K562 (cell line): ENCODE data around the gene DHRS3. TPM values are rescaled to one million over a fixed set of nuclear protein-coding genes. Genes with fewer than 3 reads are reported as not detected.

Source experiments
- ARID2 ChIP-seq: fragments of 450-650 bp; IDR thresholded peaks from 2 replicates; pipeline ENCODE4 v1.6.1; 2017; ENCODE audit warnings: antibody characterized with exemption, mild to moderate bottlenecking
- BACH1 ChIP-seq: fragments of 200-800 bp; sonication (Bioruptor generic); IDR thresholded peaks from 2 replicates; pipeline ENCODE4 v1.6.1; 2016; ENCODE audit warnings: missing genetic modification characterization, missing compliant biosample characterization
- CBX1 ChIP-seq: sonication (generic); IDR thresholded peaks from 2 replicates; pipeline ENCODE4 v1.6.1; 2016; ENCODE audit warnings: antibody characterized with exemption, low read depth, mild to moderate bottlenecking
- CEBPB ChIP-seq: fragments of 450-650 bp; IDR thresholded peaks from 2 replicates; pipeline ENCODE4 v1.6.1; 2016; ENCODE audit warnings: missing genetic modification characterization, missing compliant biosample characterization
- CXXC5 ChIP-seq: fragments of 250-450 bp; sonication (Bioruptor Pico); IDR thresholded peaks from 2 replicates; pipeline ENCODE4 v1.8.0; 2022; ENCODE audit warnings: inconsistent platforms, mild to moderate bottlenecking, moderate library complexity
- FOS ChIP-seq: IDR thresholded peaks from 3 replicates; pipeline ENCODE4 v1.6.1; 2011; ENCODE audit not compliant: insufficient read length; ENCODE audit errors: extremely low read depth
- FOXA3 ChIP-seq, 2 experiments: fragments of 450-650 bp in 1 of 2; sonication (generic) in 1 of 2; formaldehyde crosslinking; IDR thresholded peaks in 1 of 2; conservative IDR thresholded peaks in 1 of 2; 2 replicates each; pipeline versions ENCODE4 v1.4.0 to v1.8.0; 2020 to 2022; ENCODE audit warnings: mild to moderate bottlenecking in 2 of 2, missing genetic modification reagents in 1 of 2
- KAT7 ChIP-seq: sonication (generic); formaldehyde crosslinking; IDR thresholded peaks from 2 replicates; pipeline ENCODE4 v1.8.0; 2022; ENCODE audit warnings: missing genetic modification reagents, mild to moderate bottlenecking, borderline replicate concordance
- MIER1 ChIP-seq: fragments of 450-650 bp; IDR thresholded peaks from 2 replicates; pipeline ENCODE4 v1.6.1; 2016; ENCODE audit warnings: antibody characterized with exemption, mild to moderate bottlenecking, low read depth
- MLLT1 ChIP-seq, 2 experiments: fragments of 450-650 bp; IDR thresholded peaks; 2 replicates each; pipeline ENCODE4 v1.6.1; 2016
- MYC ChIP-seq, 2 experiments: fragments of 250-450 bp in 1 of 2; sonication (Bioruptor Pico) in 1 of 2; IDR thresholded peaks; 2 replicates each; pipeline versions ENCODE4 v1.5.1 to v1.6.1; 2012 to 2021; ENCODE audit warnings: low read depth in 2 of 2, borderline replicate concordance in 1 of 2, improper control_type of control experiment in 1 of 2, low read length in 1 of 2, mild to moderate bottlenecking in 1 of 2, moderate library complexity in 1 of 2
- PTRF ChIP-seq: fragments of 450-650 bp; IDR thresholded peaks from 2 replicates; pipeline ENCODE4 v1.6.1; 2016; ENCODE audit warnings: mild to moderate bottlenecking, missing genetic modification characterization, missing compliant biosample characterization
- RBM17 ChIP-seq: fragments of 200-400 bp; formaldehyde crosslinking; IDR thresholded peaks from 2 replicates; pipeline ENCODE4 v1.6.1; 2017; ENCODE audit warnings: low read depth, mild to moderate bottlenecking, low read length, borderline replicate concordance
- SMARCA5 ChIP-seq: fragments of 450-650 bp; IDR thresholded peaks from 2 replicates; pipeline ENCODE4 v1.6.1; 2016
- SRSF7 ChIP-seq: fragments of 200-400 bp; formaldehyde crosslinking; optimal IDR thresholded peaks from 2 replicates; pipeline ENCODE3; 2017; ENCODE audit warnings: mild to moderate bottlenecking, low read depth, low read length
- ZFP36 ChIP-seq: fragments of 150-350 bp; IDR thresholded peaks from 2 replicates; pipeline ENCODE4 v1.6.1; 2018; ENCODE audit warnings: low read length, low read depth; ENCODE audit not compliant: partially characterized antibody
- ZNF277 ChIP-seq: fragments of 250-450 bp; sonication (Bioruptor Pico); IDR thresholded peaks from 2 replicates; pipeline ENCODE4 v1.8.0; 2022; ENCODE audit warnings: inconsistent platforms, mild to moderate bottlenecking, moderate library complexity, borderline replicate concordance
- polyA plus RNA-seq, 8 experiments: library from polyadenylated mRNA; depleted of rRNA in 4 of 8; stranded (reverse) in 5 of 8; unstranded in 3 of 8; fragments of >200 nt; fragmentation: Nextera tagmentation in 2 of 8; fragmentation: Illumina TruSeq in 1 of 8; extraction: Ambion mirVana in 2 of 8; extraction: Trizol in 1 of 8; gene quantifications; 2 replicates each; pipeline versions ENCODE4 v1.2.1 to v1.2.3, GENCODE V29; 2011 to 2014; ENCODE audit warnings: inconsistent platforms in 1 of 8, missing spikeins in 1 of 8
- total RNA-seq, 7 experiments: library from RNA; depleted of rRNA in 6 of 7; stranded (reverse); fragments of >200 nt in 6 of 7; fragmentation: Illumina TruSeq in 2 of 7; extraction: Trizol in 2 of 7; gene quantifications; 2 replicates each; pipeline versions ENCODE4 v1.2.1 to v1.2.3, GENCODE V29; 2011 to 2021; ENCODE audit warnings: low replicate concordance in 1 of 7
- TF ChIP-seq, protein P1 (sequence below): sonication (generic); formaldehyde crosslinking; IDR thresholded peaks from 2 replicates; pipeline ENCODE4 v1.8.1; 2023; ENCODE audit warnings: mild to moderate bottlenecking, missing genetic modification reagents
- TF ChIP-seq, protein P2 (sequence below): fragments of 450-650 bp; IDR thresholded peaks from 2 replicates; pipeline ENCODE4 v1.6.1; 2018; ENCODE audit not compliant: partially characterized antibody

The DHRS3 gene
- total and polyA plus RNA-seq, 9 of the 15 experiments (the other 6 are each of a cell fraction or from before 2014, with no cell fraction given): 21.0 to 116 (median 58.7) TPM

DNA sequence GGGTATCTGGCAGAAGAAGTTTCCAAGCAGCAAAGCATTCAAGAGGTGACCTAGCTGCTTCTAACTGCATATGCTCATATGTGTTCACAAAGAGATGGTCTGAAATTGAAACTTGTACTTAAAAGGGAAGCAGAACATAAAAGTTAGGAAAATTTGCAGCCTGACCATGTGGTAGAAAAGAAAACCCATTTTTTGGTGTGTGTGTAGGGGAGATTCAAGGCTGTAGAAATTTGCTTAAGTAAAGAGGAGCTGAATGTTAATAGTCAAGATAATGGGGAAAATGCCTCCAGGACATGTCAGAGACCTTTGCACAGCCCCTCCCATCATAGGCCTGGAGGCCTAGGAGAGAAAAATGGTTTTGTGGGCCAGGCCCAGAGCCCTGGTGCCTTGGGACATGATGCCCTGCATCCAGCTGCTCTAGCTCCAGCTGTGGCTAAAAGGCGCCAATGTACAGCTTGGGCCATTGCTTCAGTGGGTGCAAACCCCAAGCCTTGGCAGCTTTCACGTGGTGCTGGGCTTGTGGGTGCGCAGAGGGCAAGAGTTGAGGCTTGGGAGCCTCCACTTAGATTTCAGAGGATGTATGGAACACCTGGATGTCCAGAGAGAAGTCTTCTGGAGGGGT, 54.9 kb downstream of the DHRS3 start (continued):
- TF ChIP-seq SRSF7 (no peak), SMARCA5 (no peak), CBX1 (no peak), FOS (no peak), ZFP36 (peak; percentile 42), CEBPB (no peak), RBM17 (no peak), MYC (IDR thresholded peaks at IDR 0.05; ENCODE audit: low read depth, low read length) (no peak), MYC (CRISPR knock-in tag; IDR thresholded peaks at IDR 0.05; ENCODE audit: borderline replicate concordance, low read depth) (no peak), MLLT1 (IDR thresholded peaks at IDR 0.05) (peak in 1 of 2 experiments; percentile 57; a peak in 1 of 4 replicates), PTRF (tag) (no peak), ZNF277 (no peak), KAT7 (CRISPR knock-in tag) (no peak), BACH1 (tag) (no peak), MIER1 (0 out of 2 replicates have a peak, but pooled peaks have one; percentile 27), CXXC5 (no peak), FOXA3 (CRISPR knock-in tag; conservative IDR thresholded peaks at IDR 0.05 in 1 of 2, IDR thresholded peaks at IDR 0.05 in 1 of 2) (no peak), ARID2 (no peak)
- TF ChIP-seq, protein P1, sequence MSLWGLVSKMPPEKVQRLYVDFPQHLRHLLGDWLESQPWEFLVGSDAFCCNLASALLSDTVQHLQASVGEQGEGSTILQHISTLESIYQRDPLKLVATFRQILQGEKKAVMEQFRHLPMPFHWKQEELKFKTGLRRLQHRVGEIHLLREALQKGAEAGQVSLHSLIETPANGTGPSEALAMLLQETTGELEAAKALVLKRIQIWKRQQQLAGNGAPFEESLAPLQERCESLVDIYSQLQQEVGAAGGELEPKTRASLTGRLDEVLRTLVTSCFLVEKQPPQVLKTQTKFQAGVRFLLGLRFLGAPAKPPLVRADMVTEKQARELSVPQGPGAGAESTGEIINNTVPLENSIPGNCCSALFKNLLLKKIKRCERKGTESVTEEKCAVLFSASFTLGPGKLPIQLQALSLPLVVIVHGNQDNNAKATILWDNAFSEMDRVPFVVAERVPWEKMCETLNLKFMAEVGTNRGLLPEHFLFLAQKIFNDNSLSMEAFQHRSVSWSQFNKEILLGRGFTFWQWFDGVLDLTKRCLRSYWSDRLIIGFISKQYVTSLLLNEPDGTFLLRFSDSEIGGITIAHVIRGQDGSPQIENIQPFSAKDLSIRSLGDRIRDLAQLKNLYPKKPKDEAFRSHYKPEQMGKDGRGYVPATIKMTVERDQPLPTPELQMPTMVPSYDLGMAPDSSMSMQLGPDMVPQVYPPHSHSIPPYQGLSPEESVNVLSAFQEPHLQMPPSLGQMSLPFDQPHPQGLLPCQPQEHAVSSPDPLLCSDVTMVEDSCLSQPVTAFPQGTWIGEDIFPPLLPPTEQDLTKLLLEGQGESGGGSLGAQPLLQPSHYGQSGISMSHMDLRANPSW (CRISPR knock-in tag): no peak
- TF ChIP-seq, protein P2, sequence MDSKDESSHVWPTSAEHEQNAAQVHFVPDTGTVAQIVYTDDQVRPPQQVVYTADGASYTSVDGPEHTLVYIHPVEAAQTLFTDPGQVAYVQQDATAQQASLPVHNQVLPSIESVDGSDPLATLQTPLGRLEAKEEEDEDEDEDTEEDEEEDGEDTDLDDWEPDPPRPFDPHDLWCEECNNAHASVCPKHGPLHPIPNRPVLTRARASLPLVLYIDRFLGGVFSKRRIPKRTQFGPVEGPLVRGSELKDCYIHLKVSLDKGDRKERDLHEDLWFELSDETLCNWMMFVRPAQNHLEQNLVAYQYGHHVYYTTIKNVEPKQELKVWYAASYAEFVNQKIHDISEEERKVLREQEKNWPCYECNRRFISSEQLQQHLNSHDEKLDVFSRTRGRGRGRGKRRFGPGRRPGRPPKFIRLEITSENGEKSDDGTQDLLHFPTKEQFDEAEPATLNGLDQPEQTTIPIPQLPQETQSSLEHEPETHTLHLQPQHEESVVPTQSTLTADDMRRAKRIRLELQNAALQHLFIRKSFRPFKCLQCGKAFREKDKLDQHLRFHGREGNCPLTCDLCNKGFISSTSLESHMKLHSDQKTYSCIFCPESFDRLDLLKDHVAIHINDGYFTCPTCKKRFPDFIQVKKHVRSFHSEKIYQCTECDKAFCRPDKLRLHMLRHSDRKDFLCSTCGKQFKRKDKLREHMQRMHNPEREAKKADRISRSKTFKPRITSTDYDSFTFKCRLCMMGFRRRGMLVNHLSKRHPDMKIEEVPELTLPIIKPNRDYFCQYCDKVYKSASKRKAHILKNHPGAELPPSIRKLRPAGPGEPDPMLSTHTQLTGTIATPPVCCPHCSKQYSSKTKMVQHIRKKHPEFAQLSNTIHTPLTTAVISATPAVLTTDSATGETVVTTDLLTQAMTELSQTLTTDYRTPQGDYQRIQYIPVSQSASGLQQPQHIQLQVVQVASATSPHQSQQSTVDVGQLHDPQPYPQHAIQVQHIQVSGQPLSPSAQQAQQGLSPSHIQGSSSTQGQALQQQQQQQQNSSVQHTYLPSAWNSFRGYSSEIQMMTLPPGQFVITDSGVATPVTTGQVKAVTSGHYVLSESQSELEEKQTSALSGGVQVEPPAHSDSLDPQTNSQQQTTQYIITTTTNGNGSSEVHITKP: no peak
